Prostate gland (tissue), 2 donors: ENCODE results near the gene P2RY12.

Experiments used
- CTCF ChIP-seq, 4 experiments: fragments of 200-600 bp in 2 of 4; fragments of 450-650 bp in 2 of 4; sonication (generic) in 2 of 4; IDR thresholded peaks; 1 replicate in 3 of 4; 2 replicates in 1 of 4; pipeline ENCODE4 v1.5.1; 2016 to 2019; ENCODE audit warnings: antibody characterized with exemption in 4 of 4, mild to moderate bottlenecking in 2 of 4, moderate library complexity in 2 of 4
- POLR2A ChIP-seq: fragments of 450-650 bp; IDR thresholded peaks from one replicate; pipeline ENCODE4 v1.6.1; 2016; ENCODE audit warnings: antibody characterized with exemption, mild to moderate bottlenecking
- POLR2AphosphoS5 ChIP-seq: sonication (generic); formaldehyde crosslinking; IDR thresholded peaks from one replicate; pipeline ENCODE4 v1.6.1; 2017; ENCODE audit warnings: antibody characterized with exemption

GRCh38 chr3:151367448-151367847 lies 17.1 kb downstream of the P2RY12 start:
- TF ChIP-seq POLR2AphosphoS5 (no peak), CTCF (IDR thresholded peaks at IDR 0.05) (no peak), POLR2A (no peak)
